Measurements from ENCODE around the gene NALCN.

The NALCN gene

DNA sequence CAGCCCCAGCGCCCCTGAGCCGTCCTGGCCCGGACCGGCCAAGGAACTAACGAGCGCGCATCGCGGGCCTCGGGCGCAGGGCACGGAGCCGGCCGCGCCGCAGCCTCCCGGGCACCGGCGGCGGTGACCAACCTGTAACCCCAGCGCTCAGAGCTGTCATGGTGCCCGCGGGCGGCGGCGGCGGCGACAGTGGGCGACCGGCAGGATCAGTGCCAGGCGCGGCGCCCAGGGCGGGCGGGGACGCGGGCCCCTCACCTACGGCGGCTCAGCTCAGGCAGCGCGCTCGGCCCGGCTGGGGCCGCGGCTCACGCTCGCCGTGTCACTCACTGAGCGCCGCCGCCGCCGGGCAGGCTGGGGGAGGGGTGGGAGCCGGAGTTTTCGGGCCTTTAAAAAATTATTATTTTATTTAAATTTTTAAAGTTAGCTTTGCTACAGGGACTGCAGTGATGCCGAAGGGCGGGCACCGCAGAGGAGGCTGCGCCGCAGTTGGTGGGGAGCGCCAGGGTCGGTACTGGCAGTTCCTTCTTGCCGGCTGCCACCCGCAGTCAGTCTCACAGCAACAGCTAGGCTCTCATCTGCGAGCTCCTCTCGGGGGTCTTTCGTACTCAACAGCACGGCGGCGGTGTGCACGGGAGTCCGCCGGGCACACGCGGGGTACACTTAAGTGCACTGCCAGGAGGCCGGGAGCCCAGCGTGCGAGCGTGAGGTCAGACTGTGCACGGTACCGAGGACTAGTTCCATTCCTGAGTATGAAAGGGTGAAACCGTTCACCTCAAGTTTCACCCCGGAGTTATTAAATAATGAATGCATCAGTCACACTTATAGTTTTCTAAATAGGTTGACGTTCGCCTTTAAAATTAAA is at the start of gene NALCN:
Gene NALCN, minus strand, starts transcription at position 328 of the 862 bp plus-strand sequence. CDS start 17,382 bp downstream, outside the sequence.
- H3K36me3 Mint-ChIP-seq (ENCODE audit: low read depth) = no peaks in the 10 kb centered on the region
- H3K9me3 Mint-ChIP-seq = no peaks in the 10 kb centered on the region
- H3K27ac Mint-ChIP-seq = no peak within 1 kb of the TSS
- peaks cover 32% of the 10 kb centered on the region for H3K27me3 Mint-ChIP-seq (ENCODE audit: low read depth)
- H3K4me3 Mint-ChIP-seq = no peak within 1 kb of the TSS
- no peaks in the 10 kb centered on the region for H3K4me1 Mint-ChIP-seq (ENCODE audit: low read depth)
- no peak for DNase-seq (ENCODE audit: low spot score)

DNA sequence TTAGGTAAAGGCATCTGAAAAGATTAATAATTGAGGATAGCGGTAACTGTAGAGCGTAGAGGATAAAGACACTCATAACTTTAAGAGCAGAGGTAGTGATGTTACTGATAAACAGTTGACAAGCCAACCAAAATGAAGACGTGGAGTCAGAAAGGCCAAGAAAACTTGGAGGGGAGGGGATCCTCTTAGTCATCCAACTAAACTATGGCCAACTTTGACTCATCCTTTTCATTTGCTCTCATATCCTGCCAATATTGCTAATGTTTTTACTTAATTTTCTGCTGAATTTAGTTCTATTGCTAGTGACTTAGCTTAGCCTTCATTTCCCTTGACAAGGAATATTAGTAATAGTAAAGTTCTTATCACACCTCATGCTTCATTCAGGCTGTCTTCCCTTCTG is 49.6 kb upstream of the NALCN start:
- H3K4me1 Mint-ChIP-seq (ENCODE audit: low read depth) = no peaks in the 10 kb centered on the region
- H3K9me3 Mint-ChIP-seq = no peaks in the 10 kb centered on the region

DNA sequence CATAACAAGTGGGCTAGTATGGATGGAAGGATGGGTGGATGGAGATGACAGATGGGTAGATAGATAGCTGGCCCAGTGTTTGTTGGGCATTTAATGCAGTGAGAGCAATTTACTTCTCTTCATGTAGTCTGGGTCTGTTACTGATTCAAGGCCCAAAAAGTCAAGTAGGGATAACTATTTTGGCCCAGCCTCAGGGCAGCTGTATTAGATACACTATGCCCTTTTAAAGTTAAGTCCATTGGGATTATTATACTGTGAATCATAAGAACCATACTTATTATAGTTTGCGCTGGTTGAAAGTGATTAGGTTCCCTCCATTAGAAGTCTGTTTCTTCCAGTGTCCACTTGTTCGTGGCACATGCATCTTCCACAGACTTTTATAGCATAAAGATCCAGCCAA is 40.9 kb upstream of the NALCN start:
- Mint-ChIP-seq H3K4me3 (no peak overlapping the region), H3K36me3 (ENCODE audit: low read depth) (no peaks in the 10 kb centered on the region), H3K27me3 (ENCODE audit: low read depth) (peaks cover 12% of the 10 kb centered on the region), H3K9me3 (no peaks in the 10 kb centered on the region), H3K4me1 (ENCODE audit: low read depth) (no peaks in the 10 kb centered on the region), H3K27ac (no peak overlapping the region)
- no peak for DNase-seq (ENCODE audit: low spot score)

More for the DNA sequence above, 49.6 kb upstream of the NALCN start:
- no peaks in the 10 kb centered on the region for H3K27me3 Mint-ChIP-seq (ENCODE audit: low read depth)
- DNase-seq (ENCODE audit: low spot score) = no peak
- no peak overlapping the region for H3K4me3 Mint-ChIP-seq
- H3K36me3 Mint-ChIP-seq (ENCODE audit: low read depth) = no peaks in the 10 kb centered on the region
- H3K27ac Mint-ChIP-seq = no peak overlapping the region

DNA sequence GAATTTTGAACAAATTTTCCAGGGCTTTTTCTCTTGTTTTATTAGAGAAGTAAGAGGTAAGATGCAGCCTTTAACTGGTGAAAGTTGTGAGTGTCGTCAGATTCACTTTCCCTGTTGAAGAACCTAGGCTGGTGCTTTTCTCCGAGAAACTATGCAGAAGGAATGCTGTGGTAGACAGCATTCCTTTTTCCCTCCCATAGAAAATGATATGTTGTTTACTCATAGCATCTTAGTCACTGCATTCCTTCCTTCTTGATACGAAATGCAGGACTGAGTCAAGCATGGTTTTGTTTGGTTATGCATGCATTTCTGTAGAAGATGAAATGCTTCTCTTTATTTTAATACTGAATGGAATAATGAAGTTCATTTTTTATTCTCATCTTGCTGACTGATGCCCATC is 39.6 kb upstream of the NALCN start:
- Mint-ChIP-seq H3K36me3 (ENCODE audit: low read depth) (no peaks in the 10 kb centered on the region), H3K27ac (no peak overlapping the region), H3K9me3 (no peaks in the 10 kb centered on the region), H3K4me3 (no peak overlapping the region), H3K27me3 (ENCODE audit: low read depth) (peaks cover 15% of the 10 kb centered on the region), H3K4me1 (ENCODE audit: low read depth) (no peaks in the 10 kb centered on the region)
- no peak for DNase-seq (ENCODE audit: low spot score)

DNA sequence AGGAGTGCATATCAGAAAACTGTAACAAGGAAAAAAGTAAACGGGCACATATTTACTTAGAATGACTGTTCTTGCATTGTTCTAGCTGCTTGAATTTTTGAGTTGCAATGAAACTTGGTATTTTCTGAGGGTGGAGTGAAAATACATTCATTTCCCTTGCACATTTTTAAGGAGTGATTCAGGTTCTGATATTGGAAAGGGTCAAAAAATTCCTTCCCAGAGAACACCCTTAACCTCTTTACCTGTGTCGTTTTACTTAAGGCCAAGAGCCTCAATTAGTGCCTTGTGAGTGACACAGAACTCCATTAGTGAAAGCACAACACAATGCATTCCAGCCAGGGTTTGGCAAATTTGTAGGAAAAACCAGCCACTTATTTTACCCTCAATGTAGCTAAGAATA is 38.5 kb upstream of the NALCN start:
- DNase-seq (ENCODE audit: low spot score) = no peak
- H3K4me1 Mint-ChIP-seq (ENCODE audit: low read depth) = no peaks in the 10 kb centered on the region
- peaks cover 15% of the 10 kb centered on the region for H3K27me3 Mint-ChIP-seq (ENCODE audit: low read depth)
- no peak overlapping the region for H3K4me3 Mint-ChIP-seq
- H3K36me3 Mint-ChIP-seq (ENCODE audit: low read depth) = no peaks in the 10 kb centered on the region
- no peaks in the 10 kb centered on the region for H3K9me3 Mint-ChIP-seq
- no peak overlapping the region for H3K27ac Mint-ChIP-seq

DNA sequence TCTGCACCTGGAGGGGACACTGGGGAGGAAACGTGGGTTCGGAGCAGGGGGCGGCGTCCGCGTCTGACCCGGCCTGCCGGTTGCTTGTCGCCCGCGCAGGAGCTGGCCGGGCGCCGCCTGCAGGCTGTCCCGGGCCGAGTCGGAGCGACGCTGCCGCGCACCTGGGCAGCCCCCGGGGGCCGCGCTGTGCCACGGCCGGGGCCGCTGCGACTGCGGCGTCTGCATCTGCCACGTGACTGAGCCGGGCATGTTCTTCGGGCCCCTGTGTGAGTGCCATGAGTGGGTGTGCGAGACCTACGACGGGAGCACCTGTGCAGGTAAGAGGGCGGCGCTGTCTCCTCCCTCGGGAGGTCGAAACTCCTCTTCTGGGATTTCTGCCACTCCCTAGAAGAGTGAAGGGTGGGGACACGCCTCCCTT is 37.5 kb upstream of the NALCN start:
- Mint-ChIP-seq H3K27ac (no peak overlapping the region), H3K9me3 (no peaks in the 10 kb centered on the region), H3K36me3 (ENCODE audit: low read depth) (no peaks in the 10 kb centered on the region), H3K27me3 (ENCODE audit: low read depth) (peaks cover 15% of the 10 kb centered on the region), H3K4me1 (ENCODE audit: low read depth) (no peaks in the 10 kb centered on the region), H3K4me3 (peak overlapping the region; percentile 21)
- DNase-seq (ENCODE audit: low spot score) = no peak

DNA sequence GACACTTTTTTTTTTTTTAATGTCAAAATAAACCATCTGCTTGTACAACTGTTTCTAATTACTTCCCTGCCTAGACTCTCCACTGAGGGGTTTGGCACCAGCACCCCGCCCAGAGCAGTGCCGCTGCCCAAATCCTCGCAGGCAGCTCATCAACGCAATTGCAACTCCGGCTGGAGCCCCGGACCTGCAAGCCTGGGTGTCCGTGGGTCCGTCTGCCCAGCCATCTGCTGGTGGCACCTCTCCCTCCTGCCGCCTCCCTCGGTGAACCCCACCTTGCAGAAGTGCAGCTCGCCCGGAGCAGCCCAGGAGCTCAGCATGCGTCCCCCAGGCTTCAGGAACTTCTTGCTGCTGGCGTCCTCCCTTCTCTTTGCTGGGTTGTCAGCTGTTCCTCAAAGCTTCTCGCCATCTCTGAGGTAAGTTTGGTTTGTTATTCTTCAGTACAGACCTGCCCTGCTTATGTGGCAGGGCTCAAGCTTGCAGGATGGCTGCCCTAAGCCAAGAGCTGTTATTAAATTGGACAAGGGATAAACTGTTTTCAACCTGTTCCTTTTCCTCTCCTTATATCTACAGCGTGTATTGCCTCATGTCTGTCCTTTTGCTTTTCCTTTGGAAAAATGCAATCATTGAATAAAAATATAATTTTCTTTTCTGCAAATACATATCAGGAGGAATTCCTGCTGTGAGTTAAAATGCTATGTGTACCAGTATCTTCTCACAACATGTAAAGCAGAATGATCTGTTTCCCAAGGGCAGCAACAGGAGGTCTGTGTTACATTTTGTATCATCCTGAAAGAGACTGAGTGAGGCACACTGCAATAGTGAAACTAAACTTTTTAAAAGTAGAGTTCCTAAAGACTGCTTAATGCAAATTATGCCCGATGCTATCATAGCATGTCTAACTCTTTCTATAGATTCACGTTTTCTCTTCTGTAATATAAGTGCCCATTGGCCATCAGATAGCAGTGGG is 36.5 kb upstream of the NALCN start, which contains the start of gene ITGBL1:
Gene ITGBL1, plus strand, starts transcription at position 157 of the 967 bp plus-strand sequence. Its CDS starts 159 bp downstream, at position 316.
- H3K27me3 Mint-ChIP-seq (ENCODE audit: low read depth) = peaks cover 15% of the 10 kb centered on the region
- DNase-seq (ENCODE audit: low spot score) = no peak
- peak within 1 kb of the TSS; percentile 21 for H3K4me3 Mint-ChIP-seq
- H3K27ac Mint-ChIP-seq = no peak within 1 kb of the TSS
- H3K36me3 Mint-ChIP-seq (ENCODE audit: low read depth) = no peaks in the 10 kb centered on the region
- no peaks in the 10 kb centered on the region for H3K9me3 Mint-ChIP-seq
- H3K4me1 Mint-ChIP-seq (ENCODE audit: low read depth) = no peaks in the 10 kb centered on the region

DNA sequence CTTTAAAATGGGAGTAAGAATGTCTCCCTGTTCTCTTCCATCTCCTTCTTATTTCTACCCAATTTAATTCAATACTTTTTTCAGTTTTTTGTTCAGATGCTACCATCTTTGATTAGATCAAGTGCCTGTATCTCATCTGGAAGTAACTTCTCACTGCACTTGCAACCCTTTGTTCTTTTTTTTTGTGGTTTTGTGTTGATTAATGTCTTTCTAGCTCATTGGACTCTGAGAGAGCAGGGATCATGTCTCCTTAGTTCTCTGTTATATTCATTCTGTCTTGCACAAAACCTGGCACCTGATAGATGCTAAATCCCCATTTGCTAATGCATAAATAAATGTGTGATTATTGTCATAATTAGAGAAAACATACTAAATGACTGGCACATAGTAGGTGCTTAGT is 35.3 kb upstream of the NALCN start:
- Mint-ChIP-seq H3K4me3 (no peak overlapping the region), H3K27ac (no peak overlapping the region), H3K36me3 (ENCODE audit: low read depth) (no peaks in the 10 kb centered on the region), H3K27me3 (ENCODE audit: low read depth) (peaks cover 15% of the 10 kb centered on the region), H3K4me1 (ENCODE audit: low read depth) (no peaks in the 10 kb centered on the region), H3K9me3 (no peaks in the 10 kb centered on the region)
- no peak for DNase-seq (ENCODE audit: low spot score)

DNA sequence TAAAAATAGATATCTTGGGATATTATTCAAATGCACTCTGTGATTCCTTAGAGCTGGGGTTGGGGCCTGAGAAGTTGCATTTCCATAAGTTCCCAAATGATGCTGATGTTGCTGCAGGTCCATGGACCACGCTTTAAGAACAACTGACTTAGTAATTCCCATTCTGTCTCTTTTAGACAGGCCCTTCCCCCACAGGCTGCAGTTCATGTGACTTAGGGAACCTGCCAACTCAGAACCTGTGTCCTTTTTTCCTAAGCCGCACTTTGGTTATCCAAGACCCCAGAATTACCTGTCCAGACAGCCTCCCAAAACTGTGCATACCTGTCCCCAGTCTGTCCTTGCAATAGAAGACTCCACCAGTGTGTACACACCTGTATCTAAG is 34.4 kb upstream of the NALCN start:
- Mint-ChIP-seq H3K9me3 (no peaks in the 10 kb centered on the region), H3K27me3 (ENCODE audit: low read depth) (peaks cover 15% of the 10 kb centered on the region), H3K4me1 (ENCODE audit: low read depth) (no peaks in the 10 kb centered on the region), H3K36me3 (ENCODE audit: low read depth) (no peaks in the 10 kb centered on the region), H3K4me3 (no peak overlapping the region), H3K27ac (no peak overlapping the region)
- DNase-seq (ENCODE audit: low spot score) = no peak

DNA sequence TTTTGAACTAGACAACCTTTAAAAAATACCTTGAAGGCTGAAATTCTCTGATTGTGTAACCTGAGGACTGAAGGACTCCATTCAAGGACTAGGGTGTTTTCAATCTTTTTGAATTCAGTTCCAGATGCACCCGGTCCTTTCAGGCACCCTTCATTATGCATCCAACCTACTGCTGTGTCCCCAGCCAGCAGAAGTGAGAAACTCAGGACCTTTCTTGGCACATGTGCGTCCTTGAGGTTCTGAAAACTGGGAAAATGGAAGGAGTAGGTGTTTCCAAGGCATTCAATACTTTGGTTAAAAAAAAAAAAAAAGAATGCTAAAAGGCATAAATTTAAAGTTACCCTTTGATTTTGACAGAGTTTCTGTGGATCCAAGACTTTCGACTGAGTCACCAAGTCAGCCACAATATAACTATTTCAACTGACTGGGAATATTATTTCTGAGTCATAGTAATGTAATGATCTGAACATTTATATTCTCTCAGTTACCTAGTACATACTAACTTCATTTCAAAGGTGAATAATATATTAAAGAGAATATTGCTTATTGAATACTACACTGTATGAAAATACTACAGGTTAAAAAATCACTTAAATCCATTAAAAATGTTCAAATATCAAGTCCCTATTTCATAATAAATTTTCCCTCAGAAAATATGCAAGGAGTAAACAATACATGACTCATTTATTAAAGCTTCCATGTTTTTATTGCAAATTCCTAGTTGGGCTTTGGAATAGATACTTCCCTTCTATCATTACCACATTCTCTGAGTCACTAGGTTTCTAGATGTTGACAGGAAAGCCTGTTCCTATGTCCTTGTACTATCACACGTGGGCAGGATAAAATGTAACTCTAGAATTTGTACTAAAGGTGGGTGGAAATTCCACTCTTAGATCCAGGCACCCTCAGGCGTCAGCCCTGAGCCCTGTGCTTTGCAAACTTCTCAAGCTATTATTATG is 33.8 kb upstream of the NALCN start:
- Mint-ChIP-seq H3K27ac (no peak overlapping the region), H3K4me1 (ENCODE audit: low read depth) (no peaks in the 10 kb centered on the region), H3K36me3 (ENCODE audit: low read depth) (no peaks in the 10 kb centered on the region), H3K9me3 (no peaks in the 10 kb centered on the region), H3K27me3 (ENCODE audit: low read depth) (peaks cover 15% of the 10 kb centered on the region), H3K4me3 (no peak overlapping the region)
- no peak for DNase-seq (ENCODE audit: low spot score)

DNA sequence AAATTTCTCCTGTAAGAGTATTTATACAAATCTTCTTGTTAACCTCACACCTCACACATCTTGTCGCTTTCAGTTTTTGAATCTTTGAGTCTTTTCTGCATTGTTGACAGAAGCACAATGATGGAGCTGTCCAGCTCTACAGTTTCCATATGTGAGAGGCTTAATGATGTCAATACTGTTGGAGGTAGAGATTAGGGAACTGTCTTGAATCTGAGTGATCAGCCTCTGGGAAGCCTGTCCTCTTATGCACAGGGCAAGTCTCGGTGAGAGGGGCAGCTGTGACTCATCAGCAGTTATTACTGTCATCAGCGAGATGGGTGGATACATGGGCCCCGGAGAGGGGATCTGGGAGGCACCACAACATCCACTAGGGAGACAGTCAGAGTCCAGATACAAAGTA is 31.5 kb upstream of the NALCN start:
- no peaks in the 10 kb centered on the region for H3K4me1 Mint-ChIP-seq (ENCODE audit: low read depth)
- H3K9me3 Mint-ChIP-seq = no peaks in the 10 kb centered on the region
- H3K36me3 Mint-ChIP-seq (ENCODE audit: low read depth) = no peaks in the 10 kb centered on the region
- peaks cover 6% of the 10 kb centered on the region for H3K27me3 Mint-ChIP-seq (ENCODE audit: low read depth)
- no peak overlapping the region for H3K4me3 Mint-ChIP-seq
- no peak for DNase-seq (ENCODE audit: low spot score)
- H3K27ac Mint-ChIP-seq = no peak overlapping the region

DNA sequence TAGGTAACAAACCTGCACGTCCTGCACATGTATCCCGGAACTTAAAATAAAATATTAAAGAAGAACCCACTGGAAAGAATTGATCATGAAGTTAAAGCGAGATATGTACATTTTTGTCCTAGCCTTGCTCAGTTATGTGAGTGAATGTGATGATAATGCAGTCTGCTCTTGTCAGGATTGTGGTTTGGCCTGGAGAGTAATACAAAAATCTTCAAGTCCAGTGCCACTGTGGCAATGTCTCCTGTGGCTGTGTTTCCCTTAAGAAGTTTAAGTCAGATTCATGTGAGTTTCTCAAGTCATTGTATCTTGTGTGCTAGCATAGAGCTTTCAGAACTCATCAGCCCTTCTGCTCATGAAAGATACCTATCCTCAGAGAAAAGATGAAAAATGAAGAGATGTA is 18.2 kb upstream of the NALCN start:
- no peaks in the 10 kb centered on the region for H3K4me1 Mint-ChIP-seq (ENCODE audit: low read depth)
- no peaks in the 10 kb centered on the region for H3K27me3 Mint-ChIP-seq (ENCODE audit: low read depth)
- H3K36me3 Mint-ChIP-seq (ENCODE audit: low read depth) = no peaks in the 10 kb centered on the region
- H3K4me3 Mint-ChIP-seq = no peak overlapping the region
- no peak for DNase-seq (ENCODE audit: low spot score)
- no peak overlapping the region for H3K27ac Mint-ChIP-seq
- H3K9me3 Mint-ChIP-seq = no peaks in the 10 kb centered on the region

DNA sequence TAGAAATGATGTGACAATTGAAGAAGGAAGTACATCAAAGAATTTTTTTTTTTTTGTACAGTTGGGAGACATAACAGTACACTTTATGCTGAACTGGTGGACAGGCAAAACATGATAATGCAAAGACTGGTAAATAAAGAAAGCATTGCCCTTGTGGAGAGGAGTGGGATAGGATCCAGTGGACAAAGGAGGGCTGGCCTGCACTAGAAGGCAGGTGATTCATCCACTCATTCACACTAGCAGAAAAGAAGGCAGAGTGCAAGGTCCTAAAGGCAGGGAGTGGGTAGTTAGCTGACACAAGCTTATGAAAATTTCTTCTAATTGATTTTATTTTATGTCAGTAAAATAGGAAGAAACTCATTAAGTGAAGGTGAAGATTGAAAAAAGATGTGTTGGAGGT is 17.6 kb upstream of the NALCN start:
- Mint-ChIP-seq H3K27ac (no peak overlapping the region), H3K4me3 (no peak overlapping the region), H3K27me3 (ENCODE audit: low read depth) (no peaks in the 10 kb centered on the region), H3K4me1 (ENCODE audit: low read depth) (no peaks in the 10 kb centered on the region), H3K9me3 (no peaks in the 10 kb centered on the region), H3K36me3 (ENCODE audit: low read depth) (no peaks in the 10 kb centered on the region)
- no peak for DNase-seq (ENCODE audit: low spot score)
